Brain microvascular endothelial cell (primary cell): ENCODE measurements around the gene DDX31.

Source experiments
- DNase-seq: peaks from one replicate; pipeline ENCODE4 v3.0.0-alpha.2; 2020
- H3K27ac ChIP-seq: fragments of 250-450 bp; sonication (Bioruptor Pico); 2 replicates; pipeline ENCODE4 v1.5.1; 2020; ENCODE audit warnings: mild to moderate bottlenecking, moderate library complexity
- H3K27me3 ChIP-seq: fragments of 250-450 bp; sonication (Bioruptor Pico); replicated peaks from 2 replicates; pipeline ENCODE4 v1.5.1; 2020; ENCODE audit warnings: mild to moderate bottlenecking
- H3K36me3 ChIP-seq: fragments of 250-450 bp; sonication (Bioruptor Pico); replicated peaks from 2 replicates; pipeline ENCODE4 v1.5.1; 2020; ENCODE audit warnings: mild to moderate bottlenecking
- H3K4me3 ChIP-seq: 2 replicates; pipeline ENCODE4 v1.5.1; 2011; ENCODE audit warnings: low read depth, mild to moderate bottlenecking, control low read depth, low read length, moderate library complexity
- in situ Hi-C: cut with HindIII; loops from 2 replicates; pipeline ENCODE4 v1.10.0; 2017; ENCODE audit warnings: low sequenced_read_pairs, low pct_ligation_motif_present
- TF ChIP-seq, protein P1 (sequence below): IDR thresholded peaks from 2 replicates; pipeline ENCODE4 v1.5.1; 2011; ENCODE audit warnings: low read depth, mild to moderate bottlenecking, moderate library complexity, low read length, control low read depth, inconsistent platforms; ENCODE audit errors: missing control alignments

The DDX31 gene

DNA sequence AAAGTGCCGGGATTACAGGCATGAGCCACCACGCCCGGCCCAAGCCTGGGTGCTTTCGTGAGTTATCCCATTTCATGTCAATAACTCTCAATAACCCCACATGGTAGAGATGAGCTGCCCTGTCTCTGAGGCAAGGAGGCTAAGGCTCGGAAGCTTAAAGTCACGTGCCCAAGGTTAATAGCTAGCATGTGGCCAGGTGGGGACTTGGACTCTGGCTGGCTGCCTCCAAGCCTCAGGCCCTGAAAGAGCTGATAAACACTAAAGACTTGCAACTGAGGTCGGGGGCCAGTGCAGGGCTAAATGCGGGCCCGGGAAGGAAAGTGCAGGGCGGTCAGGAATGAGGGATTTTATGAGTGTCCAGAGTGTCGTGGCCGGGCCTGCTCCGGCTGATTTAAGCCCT lies 118.2 kb downstream of the DDX31 start:
- H3K27me3 ChIP-seq, result no peaks in the 10 kb centered on the region
- no peak for DNase-seq
- H3K4me3 ChIP-seq, result no peak overlapping the region
- no peaks in the 10 kb centered on the region for H3K36me3 ChIP-seq
- H3K27ac ChIP-seq, result no peak overlapping the region
- in situ Hi-C loops, result no loop called here
- TF ChIP-seq, protein P1, sequence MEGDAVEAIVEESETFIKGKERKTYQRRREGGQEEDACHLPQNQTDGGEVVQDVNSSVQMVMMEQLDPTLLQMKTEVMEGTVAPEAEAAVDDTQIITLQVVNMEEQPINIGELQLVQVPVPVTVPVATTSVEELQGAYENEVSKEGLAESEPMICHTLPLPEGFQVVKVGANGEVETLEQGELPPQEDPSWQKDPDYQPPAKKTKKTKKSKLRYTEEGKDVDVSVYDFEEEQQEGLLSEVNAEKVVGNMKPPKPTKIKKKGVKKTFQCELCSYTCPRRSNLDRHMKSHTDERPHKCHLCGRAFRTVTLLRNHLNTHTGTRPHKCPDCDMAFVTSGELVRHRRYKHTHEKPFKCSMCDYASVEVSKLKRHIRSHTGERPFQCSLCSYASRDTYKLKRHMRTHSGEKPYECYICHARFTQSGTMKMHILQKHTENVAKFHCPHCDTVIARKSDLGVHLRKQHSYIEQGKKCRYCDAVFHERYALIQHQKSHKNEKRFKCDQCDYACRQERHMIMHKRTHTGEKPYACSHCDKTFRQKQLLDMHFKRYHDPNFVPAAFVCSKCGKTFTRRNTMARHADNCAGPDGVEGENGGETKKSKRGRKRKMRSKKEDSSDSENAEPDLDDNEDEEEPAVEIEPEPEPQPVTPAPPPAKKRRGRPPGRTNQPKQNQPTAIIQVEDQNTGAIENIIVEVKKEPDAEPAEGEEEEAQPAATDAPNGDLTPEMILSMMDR, result no peak

DNA sequence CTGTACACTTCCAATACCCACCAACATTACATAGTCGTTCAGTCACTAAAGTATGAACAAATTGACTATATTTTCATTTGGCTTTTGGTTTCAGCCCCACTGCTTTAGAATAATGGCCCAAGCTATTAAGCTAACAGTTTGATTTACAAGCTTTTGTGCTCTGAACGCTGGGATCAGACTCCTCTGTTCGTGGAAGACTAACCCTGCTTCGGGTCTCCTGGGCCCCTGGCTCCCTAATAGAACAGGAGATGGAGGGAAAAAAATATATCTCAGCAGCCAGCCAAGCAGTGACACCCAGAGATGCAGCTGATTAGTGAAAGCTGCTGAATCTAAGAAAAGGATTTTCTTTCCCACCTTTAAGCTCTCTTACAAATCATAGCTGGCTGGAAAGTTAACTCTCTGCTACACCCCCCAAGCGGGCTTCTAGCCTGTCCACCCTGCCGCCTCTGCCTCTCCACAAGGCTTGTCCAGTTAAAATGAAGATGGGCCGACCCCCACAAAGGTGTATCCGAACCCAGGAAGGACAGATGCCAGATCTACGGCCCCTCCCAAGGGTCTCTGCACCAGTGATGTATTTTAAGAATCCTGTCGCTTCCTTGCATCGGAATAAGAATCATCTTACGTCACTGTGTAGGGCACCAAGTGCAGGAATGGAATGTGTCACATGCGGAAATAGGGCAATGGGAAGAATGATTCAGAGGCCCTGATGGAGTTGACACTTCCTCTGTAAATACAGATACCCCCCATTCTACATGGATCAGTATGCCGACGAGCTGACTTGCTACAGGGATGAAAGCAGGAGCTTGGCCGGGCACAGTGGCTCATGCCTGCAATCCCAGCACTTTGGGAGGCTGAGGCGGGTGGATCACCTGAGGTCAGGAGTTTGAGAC lies 120.8 kb downstream of the DDX31 start:
- DNase-seq, result peak; percentile 27
- no peak overlapping the region for H3K4me3 ChIP-seq
- no peak overlapping the region for H3K27ac ChIP-seq
- H3K27me3 ChIP-seq, result no peaks in the 10 kb centered on the region
- TF ChIP-seq, protein P1, result no peak
- in situ Hi-C loops, result no loop called here
- H3K36me3 ChIP-seq, result no peaks in the 10 kb centered on the region

DNA sequence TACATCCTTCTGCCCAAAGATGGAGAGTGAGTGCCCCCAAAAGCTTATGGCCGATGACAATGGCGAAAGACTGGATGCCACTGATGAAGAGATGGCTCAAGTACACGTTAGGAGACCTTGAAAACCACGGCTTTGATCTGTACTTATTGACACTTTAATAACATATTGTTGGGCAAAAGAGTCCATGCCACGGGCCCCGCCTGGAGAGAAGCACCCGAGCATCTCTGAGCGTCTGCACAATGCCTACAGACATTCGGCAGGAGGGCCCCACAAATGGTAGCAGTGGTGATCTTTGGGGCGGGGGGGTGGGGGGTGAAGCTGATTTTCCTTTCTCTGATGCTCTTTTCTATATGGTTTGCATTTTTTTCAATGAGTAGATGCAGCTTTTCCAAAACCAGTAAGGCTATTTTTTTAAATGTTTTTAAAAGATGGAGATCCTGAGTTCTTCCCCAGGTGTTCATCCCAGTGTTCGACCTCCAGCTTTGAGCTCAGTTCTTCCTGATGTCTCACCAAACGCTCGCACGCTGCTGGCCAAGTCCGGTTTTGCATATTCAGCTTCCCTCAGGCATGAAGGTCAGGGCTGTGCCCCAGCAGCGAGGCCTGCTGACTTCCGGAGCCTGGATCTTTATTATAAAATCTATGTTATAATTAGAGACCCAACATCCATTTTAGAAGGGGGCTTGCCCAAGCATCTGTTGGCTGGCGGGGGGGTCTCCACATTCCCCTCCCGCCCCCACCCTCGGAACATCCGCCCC lies 121.6 kb downstream of the DDX31 start:
- TF ChIP-seq, protein P1, result no peak
- Histone ChIP-seq H3K27ac (no peak overlapping the region), H3K4me3 (no peak overlapping the region), H3K27me3 (no peaks in the 10 kb centered on the region), H3K36me3 (no peaks in the 10 kb centered on the region)
- peak; percentile 11 for DNase-seq
- in situ Hi-C loops, result no loop called here

DNA sequence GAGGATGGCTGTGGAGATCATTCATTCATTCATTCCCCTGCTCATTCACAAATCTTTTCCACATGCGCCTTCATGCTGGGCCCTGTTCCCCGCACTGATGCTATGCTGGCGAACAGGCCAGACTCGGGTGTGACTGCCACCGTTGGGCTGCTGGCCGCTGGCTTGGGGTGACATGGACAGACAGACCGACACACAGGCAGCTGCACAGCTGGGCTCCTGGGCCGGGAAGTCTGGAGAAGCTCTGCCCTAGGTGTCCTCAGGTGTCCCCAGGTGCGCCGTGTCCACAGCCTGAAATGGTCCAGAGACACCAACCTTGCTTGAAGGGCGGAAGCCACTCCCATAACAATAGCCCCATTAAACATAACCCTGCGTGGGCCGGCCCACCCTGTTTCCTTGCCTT lies 122.3 kb downstream of the DDX31 start:
- H3K27ac ChIP-seq, result no peak overlapping the region
- no peak for DNase-seq
- in situ Hi-C loops, result no loop called here
- TF ChIP-seq, protein P1, result no peak
- no peaks in the 10 kb centered on the region for H3K27me3 ChIP-seq
- no peaks in the 10 kb centered on the region for H3K36me3 ChIP-seq
- no peak overlapping the region for H3K4me3 ChIP-seq

DNA sequence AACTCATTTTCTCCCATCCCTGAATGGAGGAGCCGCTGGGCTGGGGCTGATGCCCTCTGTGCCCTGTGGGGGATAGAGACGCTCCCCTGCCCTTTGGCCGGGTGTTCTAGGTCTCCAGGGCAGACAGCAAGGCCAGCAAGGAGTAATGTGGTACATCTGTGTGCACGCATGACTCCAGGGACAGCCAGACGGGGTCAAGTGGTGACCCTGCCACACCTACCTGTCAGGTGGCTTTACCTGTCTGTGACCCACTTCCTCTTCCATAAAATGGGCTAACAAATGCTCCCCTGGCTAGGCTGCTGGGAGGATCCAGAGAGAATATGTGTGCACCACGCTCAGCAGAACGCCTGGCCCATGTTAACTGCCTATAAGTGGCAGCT lies 122.7 kb downstream of the DDX31 start:
- Histone ChIP-seq H3K4me3 (no peak overlapping the region), H3K27me3 (no peaks in the 10 kb centered on the region), H3K36me3 (no peaks in the 10 kb centered on the region), H3K27ac (no peak overlapping the region)
- TF ChIP-seq, protein P1, result no peak
- no peak for DNase-seq
- in situ Hi-C loops, result no loop called here
